Gastrocnemius medialis (tissue), 4 donors: Measurements from ENCODE around the gene SEPTIN6. TPM values are rescaled to one million over a fixed set of nuclear protein-coding genes. Genes with fewer than 3 reads are reported as not detected.

Experiments used
- ATAC-seq, 2 donors: fragments of 150-250 bp; one replicate each; pipeline ENCODE4 v1.9.1; 2016
- DNase-seq, 2 donors: peaks; one replicate each; pipeline ENCODE4 v3.0.0-alpha.2; 2019
- H3K27ac ChIP-seq, 4 donors: fragments of 200-600 bp; sonication (generic); 1 replicate in 1 of 4; 2 replicates in 3 of 4; pipeline ENCODE4 v1.5.1; 2016 to 2018; ENCODE audit warnings: mild to moderate bottlenecking in 2 of 4, moderate library complexity in 1 of 4
- H3K27me3 ChIP-seq, 3 donors: fragments of 200-600 bp; sonication (generic) in 2 of 3; 1 replicate in 1 of 3; 2 replicates in 2 of 3; pipeline versions ENCODE4 v1.5.1 to v1.6.0; 2016 to 2019; ENCODE audit warnings: mild to moderate bottlenecking in 1 of 3, moderate library complexity in 1 of 3
- H3K36me3 ChIP-seq, 2 donors: fragments of 200-600 bp; sonication (generic) in 1 of 2; one replicate each; pipeline ENCODE4 v1.5.1; 2017 to 2018
- H3K4me1 ChIP-seq, 2 donors: fragments of 200-600 bp; sonication (generic) in 1 of 2; one replicate each; pipeline ENCODE4 v1.5.1; 2016 to 2017; ENCODE audit warnings: mild to moderate bottlenecking in 2 of 2
- H3K4me3 ChIP-seq, 4 donors: fragments of 200-600 bp; sonication (generic) in 3 of 4; 1 replicate in 1 of 4; 2 replicates in 3 of 4; pipeline ENCODE4 v1.5.1; 2016 to 2019; ENCODE audit warnings: mild to moderate bottlenecking in 2 of 4
- H3K9me3 ChIP-seq, 3 donors: fragments of 200-600 bp; sonication (generic) in 2 of 3; 1 replicate in 1 of 3; 2 replicates in 2 of 3; pipeline ENCODE4 v1.5.1; 2016 to 2019
- POLR2A ChIP-seq, 2 donors: fragments of 450-650 bp; IDR thresholded peaks; one replicate each; pipeline ENCODE4 v1.6.1; 2017; ENCODE audit warnings: antibody characterized with exemption in 2 of 2, mild to moderate bottlenecking in 2 of 2, moderate library complexity in 2 of 2
- in situ Hi-C, 4 donors: fragments of 200-750 bp; cut with MboI; loops; one replicate each; pipeline versions ENCODE4 v1.15.0 to v1.8.0; 2017; ENCODE audit warnings: low sequenced_read_pairs in 4 of 4
- intact Hi-C: fragments of 100-400 bp; cut with DNase I; formaldehyde crosslinking; loops from one replicate; pipeline ENCODE4 v1.15.1; 2023; ENCODE audit warnings: low total_unique reads
- total RNA-seq, 4 donors: library from RNA; depleted of rRNA; stranded (reverse); fragments of >200 nt; gene quantifications; one replicate each; pipeline versions ENCODE4 v1.1.0 to v1.2.3, GENCODE V29; 2016
- TF ChIP-seq, protein P1 (sequence below), 5 experiments: fragments of 450-650 bp in 3 of 5; fragments of 200-600 bp in 2 of 5; sonication (generic) in 2 of 5; IDR thresholded peaks in 4 of 5; conservative IDR thresholded peaks in 1 of 5; 1 replicate in 4 of 5; 2 replicates in 1 of 5; pipeline ENCODE4 v1.5.1; 2016 to 2019; ENCODE audit warnings: antibody characterized with exemption in 5 of 5, mild to moderate bottlenecking in 3 of 5, moderate library complexity in 3 of 5

Gene SEPTIN6
- total RNA-seq, 4 donors from 2014 or later, result 1.2 to 11.1 (median 3.5) TPM

DNA sequence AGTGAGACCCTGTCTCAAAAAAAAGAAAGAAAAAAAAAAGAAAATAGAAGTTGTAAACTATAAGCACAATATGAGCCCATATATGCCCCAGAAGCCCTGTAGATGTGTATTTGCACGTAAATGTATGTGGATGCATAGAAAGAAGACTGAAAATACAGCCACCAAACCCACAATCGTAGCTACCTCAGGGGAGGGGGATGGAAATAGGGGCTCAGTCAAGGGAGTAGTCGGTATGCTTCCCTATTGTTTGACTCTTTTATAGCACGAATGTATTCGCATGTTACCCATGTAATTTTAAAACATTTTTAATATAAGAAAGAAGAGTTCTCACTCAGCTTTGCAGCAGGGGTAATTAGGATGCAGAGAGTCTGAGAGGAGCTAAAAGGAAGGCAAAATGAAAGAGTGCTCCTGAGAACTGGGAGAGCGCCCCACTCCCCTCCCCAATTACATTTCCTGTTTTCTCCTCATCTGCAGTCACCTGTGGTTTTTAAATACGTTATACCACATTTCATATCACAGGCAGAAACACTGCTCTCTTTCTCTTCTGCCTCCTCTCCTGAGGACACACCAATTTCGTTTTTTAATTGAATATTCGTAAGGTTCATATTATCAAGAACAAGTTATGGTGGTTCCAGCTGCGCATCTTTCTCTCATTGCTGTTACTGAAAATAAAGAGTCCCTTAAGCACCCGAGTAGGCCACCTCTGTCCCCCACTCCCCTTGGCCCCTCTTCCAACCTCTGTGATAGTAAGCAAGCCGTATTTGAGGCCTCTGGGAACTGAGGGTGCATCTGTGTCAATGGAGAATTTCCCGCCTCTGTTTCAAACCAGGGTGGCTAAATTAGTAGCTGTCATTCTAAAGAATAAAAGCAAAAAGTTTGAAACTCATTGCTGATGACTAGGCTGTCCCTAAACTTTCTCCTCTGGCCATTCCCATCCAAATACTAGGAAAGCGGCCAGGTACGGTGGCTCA, 10.7 kb downstream of the SEPTIN6 start:
- H3K36me3 ChIP-seq, result no peaks in the 10 kb centered on the region
- intact Hi-C loops (no loop called here), in situ Hi-C loops (no loop called here)
- ATAC-seq (no peak), DNase-seq (no peak)
- no peaks in the 10 kb centered on the region for H3K9me3 ChIP-seq
- H3K27ac ChIP-seq, result no peak overlapping the region
- H3K4me1 ChIP-seq, result no peaks in the 10 kb centered on the region
- H3K4me3 ChIP-seq, result no peak overlapping the region
- TF ChIP-seq, protein P1, sequence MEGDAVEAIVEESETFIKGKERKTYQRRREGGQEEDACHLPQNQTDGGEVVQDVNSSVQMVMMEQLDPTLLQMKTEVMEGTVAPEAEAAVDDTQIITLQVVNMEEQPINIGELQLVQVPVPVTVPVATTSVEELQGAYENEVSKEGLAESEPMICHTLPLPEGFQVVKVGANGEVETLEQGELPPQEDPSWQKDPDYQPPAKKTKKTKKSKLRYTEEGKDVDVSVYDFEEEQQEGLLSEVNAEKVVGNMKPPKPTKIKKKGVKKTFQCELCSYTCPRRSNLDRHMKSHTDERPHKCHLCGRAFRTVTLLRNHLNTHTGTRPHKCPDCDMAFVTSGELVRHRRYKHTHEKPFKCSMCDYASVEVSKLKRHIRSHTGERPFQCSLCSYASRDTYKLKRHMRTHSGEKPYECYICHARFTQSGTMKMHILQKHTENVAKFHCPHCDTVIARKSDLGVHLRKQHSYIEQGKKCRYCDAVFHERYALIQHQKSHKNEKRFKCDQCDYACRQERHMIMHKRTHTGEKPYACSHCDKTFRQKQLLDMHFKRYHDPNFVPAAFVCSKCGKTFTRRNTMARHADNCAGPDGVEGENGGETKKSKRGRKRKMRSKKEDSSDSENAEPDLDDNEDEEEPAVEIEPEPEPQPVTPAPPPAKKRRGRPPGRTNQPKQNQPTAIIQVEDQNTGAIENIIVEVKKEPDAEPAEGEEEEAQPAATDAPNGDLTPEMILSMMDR (IDR thresholded peaks at IDR 0.05 in 4 of 5, conservative IDR thresholded peaks at IDR 0.05 in 1 of 5), result no peak
- TF ChIP-seq POLR2A (IDR thresholded peaks at IDR 0.05), result no peak
- no peaks in the 10 kb centered on the region for H3K27me3 ChIP-seq

DNA sequence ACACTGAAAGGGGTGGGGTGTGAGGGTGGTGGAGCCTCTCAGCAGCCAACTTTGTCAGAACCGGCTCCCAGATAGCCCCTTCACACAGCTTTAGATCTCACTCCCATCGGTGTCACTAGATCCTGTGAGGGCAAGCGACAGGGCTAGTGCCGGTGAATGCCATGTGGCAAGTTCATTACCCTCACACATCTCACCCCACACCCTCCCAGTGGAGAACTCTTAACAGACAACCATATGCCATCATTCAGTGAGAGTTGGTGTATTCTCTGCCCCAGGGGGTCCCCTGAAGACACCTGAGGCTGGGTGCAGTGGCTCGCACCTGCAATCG, 15.3 kb downstream of the SEPTIN6 start:
- H3K27me3 ChIP-seq, result no peaks in the 10 kb centered on the region
- ATAC-seq, result no peak
- no peaks in the 10 kb centered on the region for H3K4me1 ChIP-seq
- H3K4me3 ChIP-seq, result no peak overlapping the region
- H3K9me3 ChIP-seq, result no peaks in the 10 kb centered on the region
- no peak for DNase-seq
- in situ Hi-C loops, result no loop called here
- TF ChIP-seq, protein P1 (IDR thresholded peaks at IDR 0.05 in 4 of 5, conservative IDR thresholded peaks at IDR 0.05 in 1 of 5), result no peak
- no peak for TF ChIP-seq POLR2A (IDR thresholded peaks at IDR 0.05)
- intact Hi-C loops, result no loop called here
- no peaks in the 10 kb centered on the region for H3K36me3 ChIP-seq
- no peak overlapping the region for H3K27ac ChIP-seq

DNA sequence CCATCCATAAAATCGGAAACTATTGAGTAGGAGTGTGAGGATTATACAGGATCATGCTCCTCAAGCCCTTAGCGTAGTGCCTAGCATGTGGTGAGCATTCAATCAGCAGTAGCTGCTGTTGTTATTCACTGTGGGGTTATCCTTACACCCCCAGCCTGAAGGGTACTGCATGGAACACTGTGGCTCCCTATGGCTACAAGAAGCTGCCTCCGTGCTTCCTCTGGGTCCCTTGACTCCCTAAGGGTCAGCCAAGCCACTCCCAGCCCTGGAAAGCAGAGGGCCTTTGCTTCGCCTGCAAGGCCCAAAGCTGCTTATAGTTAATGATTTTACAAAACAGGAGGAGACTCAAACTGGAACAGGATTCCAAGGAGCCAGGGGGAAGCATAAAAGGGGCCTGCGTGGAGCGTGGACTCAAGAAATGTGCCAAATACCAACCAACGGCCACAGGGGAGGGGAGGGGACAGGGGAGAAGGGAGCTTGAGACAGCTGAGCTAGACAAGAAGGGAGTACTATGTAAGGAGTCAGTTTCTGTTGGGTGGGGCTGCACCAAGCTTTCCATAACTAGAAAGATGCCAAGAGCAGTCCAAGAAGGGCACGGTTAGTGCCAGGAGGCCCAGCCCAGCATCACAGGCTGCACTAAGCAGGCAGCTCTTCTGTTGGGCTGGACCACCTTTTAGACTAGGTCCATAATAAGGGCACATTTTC, 15.9 kb downstream of the SEPTIN6 start:
- no peak overlapping the region for H3K4me3 ChIP-seq
- DNase-seq, result no peak
- H3K27ac ChIP-seq, result no peak overlapping the region
- ATAC-seq, result no peak
- in situ Hi-C loops, result no loop called here
- H3K27me3 ChIP-seq, result no peaks in the 10 kb centered on the region
- H3K9me3 ChIP-seq, result no peaks in the 10 kb centered on the region
- no peaks in the 10 kb centered on the region for H3K4me1 ChIP-seq
- TF ChIP-seq, protein P1 (IDR thresholded peaks at IDR 0.05 in 4 of 5, conservative IDR thresholded peaks at IDR 0.05 in 1 of 5), result no peak
- TF ChIP-seq POLR2A (IDR thresholded peaks at IDR 0.05), result no peak
- no peaks in the 10 kb centered on the region for H3K36me3 ChIP-seq
- intact Hi-C loops, result no loop called here

DNA sequence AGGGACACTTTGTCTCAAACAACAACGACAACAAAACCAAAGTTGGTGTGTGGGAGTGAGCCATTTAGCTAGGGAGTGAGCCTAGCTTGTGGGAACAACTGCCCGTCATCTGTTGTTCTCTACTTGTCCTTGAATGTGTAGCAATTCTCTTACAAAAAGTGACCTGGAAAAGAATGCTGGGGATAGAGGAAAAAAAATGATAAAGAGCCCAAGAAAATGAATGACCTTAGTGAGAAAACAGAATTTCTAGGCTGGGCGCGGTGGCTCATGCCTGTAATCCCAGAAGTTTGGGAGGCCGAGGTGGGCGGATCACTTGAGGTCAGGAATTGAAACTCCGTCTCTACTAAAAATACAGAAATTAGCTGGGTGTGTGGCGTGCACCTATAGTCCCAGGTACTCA, 19.6 kb downstream of the SEPTIN6 start:
- no peak for DNase-seq
- no peak for ATAC-seq

More for the DNA sequence above, 19.6 kb downstream of the SEPTIN6 start:
- Histone ChIP-seq H3K27me3 (no peaks in the 10 kb centered on the region), H3K27ac (no peak overlapping the region), H3K36me3 (no peaks in the 10 kb centered on the region), H3K4me1 (no peaks in the 10 kb centered on the region), H3K4me3 (no peak overlapping the region), H3K9me3 (no peaks in the 10 kb centered on the region)
- in situ Hi-C loops, result no loop called here
- TF ChIP-seq POLR2A (IDR thresholded peaks at IDR 0.05), result no peak
- TF ChIP-seq, protein P1 (IDR thresholded peaks at IDR 0.05 in 4 of 5, conservative IDR thresholded peaks at IDR 0.05 in 1 of 5), result no peak
- intact Hi-C loops, result no loop called here
